Nephron (organoid): ENCODE data around the gene ZNF266.

Experiments
- H3K27ac Mint-ChIP-seq, 3 experiments: 2 replicates each; pipeline ENCODE4 v1.8.0; 2020; ENCODE audit warnings: mixed read lengths in 3 of 3, mild to moderate bottlenecking in 2 of 3, moderate library complexity in 1 of 3
- H3K27me3 Mint-ChIP-seq: 2 replicates; pipeline ENCODE4 v1.8.0; 2021; ENCODE audit warnings: low read depth, mild to moderate bottlenecking, moderate library complexity, mixed read lengths
- H3K36me3 Mint-ChIP-seq: 2 replicates; pipeline ENCODE4 v1.8.0; 2020; ENCODE audit warnings: low read depth, mixed read lengths
- H3K4me1 Mint-ChIP-seq: 2 replicates; pipeline ENCODE4 v1.8.0; 2020; ENCODE audit warnings: mixed read lengths
- H3K4me3 Mint-ChIP-seq, 3 experiments: 2 replicates each; pipeline ENCODE4 v1.8.0; 2020; ENCODE audit warnings: mild to moderate bottlenecking in 3 of 3, mixed read lengths in 3 of 3, moderate library complexity in 2 of 3
- H3K9me3 Mint-ChIP-seq: 2 replicates; pipeline ENCODE4 v1.8.0; 2020; ENCODE audit warnings: mixed read lengths
- CTCF ChIP-seq, 3 experiments: fragments of 200-600 bp; sonication (generic); IDR thresholded peaks; one replicate each; pipeline ENCODE4 v1.5.0; 2021; ENCODE audit warnings: antibody characterized with exemption in 3 of 3; ENCODE audit not compliant: unreplicated experiment in 3 of 3

ZNF266 gene

DNA sequence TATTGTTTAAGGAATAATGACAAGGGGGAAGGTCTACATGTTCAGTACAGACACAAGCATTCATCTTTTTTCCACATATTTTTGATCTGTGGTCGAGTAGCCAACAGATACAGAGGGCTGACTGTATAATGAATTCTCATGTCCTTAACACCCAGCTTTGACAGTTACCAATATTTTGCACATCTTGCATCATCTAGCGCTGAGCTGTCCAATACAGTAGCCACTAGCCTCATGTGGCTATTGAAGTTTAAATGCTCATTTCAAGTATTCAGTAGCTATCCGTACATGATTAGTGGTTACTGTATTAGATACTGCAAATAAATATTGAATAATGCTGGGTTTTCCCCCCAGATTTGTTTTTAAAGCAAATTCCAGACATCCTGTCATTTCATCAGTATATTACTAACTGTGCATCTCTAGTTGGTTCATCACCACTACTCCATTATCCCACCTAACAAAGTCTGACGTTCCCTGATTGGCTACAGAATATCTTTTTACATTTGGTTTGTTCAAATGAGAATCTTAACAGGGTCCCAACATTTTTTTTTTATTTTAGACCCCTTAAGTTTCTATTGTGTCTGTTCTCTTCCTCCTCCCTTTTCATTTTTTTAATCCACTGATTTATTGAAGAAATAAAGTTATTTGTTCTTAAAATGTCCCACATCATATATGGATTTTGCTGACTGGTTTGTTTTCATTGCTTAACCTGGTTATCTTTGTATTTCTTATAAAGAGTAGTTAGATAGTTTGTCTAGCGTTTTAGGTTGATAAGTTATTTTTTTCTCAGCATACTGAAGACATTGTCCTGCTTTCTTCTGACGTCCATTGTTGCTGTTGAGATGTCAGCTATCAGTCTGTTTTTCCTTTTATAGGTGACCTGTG, 64.4 kb downstream of the ZNF266 start:
- Mint-ChIP-seq H3K4me1 (no peaks in the 10 kb centered on the region), H3K9me3 (peaks cover 80% of the 10 kb centered on the region), H3K27ac (no peak overlapping the region), H3K4me3 (no peak overlapping the region), H3K36me3 (peaks cover 96% of the 10 kb centered on the region), H3K27me3 (no peaks in the 10 kb centered on the region)
- TF ChIP-seq CTCF (IDR thresholded peaks at IDR 0.05; ENCODE audit: unreplicated experiment in 3 of 3): no peak

DNA sequence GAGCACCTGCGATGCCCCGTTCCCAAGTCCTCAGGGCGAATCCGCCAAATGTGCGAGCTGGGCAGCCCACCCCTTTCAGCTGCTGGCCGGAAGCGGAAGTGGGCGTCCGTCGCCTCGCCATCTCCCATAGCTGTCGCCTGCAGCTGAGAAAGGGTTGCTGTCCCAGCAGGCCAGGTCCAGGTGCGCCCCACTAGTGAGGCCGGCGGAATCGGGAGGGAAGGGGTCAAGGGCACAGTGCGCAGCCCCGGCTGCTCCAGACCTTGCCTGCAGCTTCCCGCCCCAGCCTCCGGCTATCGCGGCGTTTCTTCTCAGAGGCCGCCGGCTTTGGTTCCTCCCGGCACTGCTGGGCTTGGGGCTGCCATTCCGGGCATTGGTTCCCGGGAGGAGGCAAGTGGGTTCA, 72.5 kb downstream of the ZNF266 start, which contains the start of gene ZNF177:
TSS of gene ZNF177 (plus strand) at position 109 of the 400 bp plus-strand sequence. CDS start 15,299 bp downstream, outside the sequence.
- peaks cover 93% of the 10 kb centered on the region for H3K36me3 Mint-ChIP-seq
- no peak within 1 kb of the TSS for H3K27ac Mint-ChIP-seq
- H3K27me3 Mint-ChIP-seq: no peaks in the 10 kb centered on the region
- H3K9me3 Mint-ChIP-seq: peaks cover 71% of the 10 kb centered on the region
- H3K4me3 Mint-ChIP-seq: no peak within 1 kb of the TSS
- no peaks in the 10 kb centered on the region for H3K4me1 Mint-ChIP-seq
- TF ChIP-seq CTCF (IDR thresholded peaks at IDR 0.05; ENCODE audit: unreplicated experiment in 3 of 3): no peak
